ENCODE data around the gene HDAC9. TPM values are rescaled to one million over a fixed set of nuclear protein-coding genes. Genes with fewer than 3 reads are reported as not detected.

The HDAC9 gene
- polyA plus RNA-seq, 1 donor = 18.6 TPM

DNA sequence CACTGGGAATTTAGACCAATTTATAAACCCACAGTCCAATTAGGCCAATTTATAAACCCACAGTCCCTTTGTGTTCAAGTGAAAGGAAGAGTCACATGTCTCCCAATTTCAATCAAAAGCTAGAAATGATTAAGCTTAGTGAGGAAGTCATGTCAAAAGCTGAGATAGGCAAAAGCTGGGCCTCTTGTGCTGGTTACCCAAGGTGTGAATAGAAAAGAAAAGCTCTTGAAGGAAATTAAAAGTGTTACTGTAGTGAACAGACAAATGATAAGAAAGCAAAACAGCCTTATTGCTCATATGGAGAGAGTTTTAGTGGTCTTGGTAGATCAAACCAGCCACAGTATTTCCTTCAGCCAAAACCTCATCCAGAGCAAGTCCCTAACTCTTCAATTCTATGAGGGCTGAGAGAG is 245.0 kb downstream of the HDAC9 start:
- no peak for DNase-seq

GRCh38 chr7:18753972-18754610 is 258.5 kb downstream of the HDAC9 start:
- DNase-seq = no peak

- DNase-seq = no peak
These were observed 259.2 kb downstream of the HDAC9 start for GRCh38 chr7:18754766-18755165.

DNA sequence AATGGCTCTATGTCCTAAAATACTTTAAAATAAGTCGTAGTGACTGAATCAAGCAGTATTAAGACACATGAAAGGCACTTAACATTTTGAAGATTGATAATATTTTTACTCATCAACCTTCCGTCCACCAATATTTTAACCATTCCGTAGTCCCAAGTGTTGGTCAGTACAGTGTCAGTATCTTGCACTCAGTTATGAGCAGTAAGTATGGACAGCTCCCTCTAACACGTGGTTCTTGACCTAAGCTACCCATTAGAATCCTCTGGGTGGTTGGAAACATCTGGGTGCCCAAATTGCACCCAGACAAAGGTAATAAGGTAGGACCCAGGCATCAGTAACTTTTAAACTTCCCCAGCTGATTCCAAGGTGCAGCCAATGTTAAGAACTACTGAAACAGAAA is 260.2 kb downstream of the HDAC9 start:
- no peak for DNase-seq

DNA sequence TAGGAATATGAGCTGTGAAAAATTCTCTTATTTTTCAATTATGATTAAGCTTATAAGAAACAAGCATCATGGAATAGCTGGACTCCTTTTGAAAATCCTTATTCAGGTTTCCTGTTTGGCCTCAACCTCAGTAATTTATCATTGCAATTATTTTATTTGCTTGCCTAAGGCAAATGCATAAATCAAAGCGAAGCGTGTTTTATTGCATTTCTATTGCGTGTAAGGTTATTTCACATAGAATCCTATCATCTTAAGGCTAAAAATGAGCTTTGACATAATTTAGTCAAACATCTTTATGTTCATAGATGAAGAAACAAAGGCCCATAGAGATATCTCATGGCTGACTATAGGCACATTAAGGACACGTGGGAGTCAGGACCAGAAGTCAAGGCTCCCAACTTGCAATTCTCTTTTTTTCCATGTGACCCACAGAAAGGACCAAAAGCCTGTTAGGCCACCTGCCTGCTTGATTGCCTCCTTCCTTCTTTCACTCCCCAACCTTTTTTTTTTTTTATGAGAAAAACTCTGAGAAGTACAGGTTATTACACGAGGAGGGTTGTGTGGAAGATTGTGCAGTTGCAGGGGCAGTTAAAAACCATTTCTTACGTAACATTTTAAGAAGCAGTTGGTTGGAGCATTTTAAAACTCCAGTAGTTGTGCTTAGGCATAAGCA is 261.0 kb downstream of the HDAC9 start:
- no peak for DNase-seq

GRCh38 chr7:18760046-18760445 is 264.5 kb downstream of the HDAC9 start:
- DNase-seq = no peak

GRCh38 chr7:18760631-18761445 is 265.3 kb downstream of the HDAC9 start:
- no peak for DNase-seq

GRCh38 chr7:18762189-18762588 is 266.6 kb downstream of the HDAC9 start:
- DNase-seq = no peak

DNA sequence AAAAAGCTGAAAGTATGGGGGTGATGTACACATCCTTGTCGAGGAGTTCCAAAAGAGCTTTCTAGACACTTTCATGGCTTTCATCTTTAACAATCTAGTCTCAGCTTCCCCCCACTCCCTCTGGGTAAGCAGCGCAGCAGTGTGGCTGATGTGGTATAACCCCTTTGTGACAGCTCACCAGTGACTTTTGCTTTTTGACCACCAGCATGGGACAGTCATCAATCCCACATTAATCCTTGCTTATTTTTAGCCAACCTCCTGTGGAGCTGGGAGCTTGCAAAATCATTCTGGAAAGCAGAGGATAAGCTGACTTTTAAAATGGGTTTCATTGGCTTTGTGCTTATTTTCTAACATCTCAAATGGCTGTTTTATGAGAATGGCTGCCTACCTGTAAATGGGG is 272.7 kb downstream of the HDAC9 start:
- DNase-seq = no peak

DNA sequence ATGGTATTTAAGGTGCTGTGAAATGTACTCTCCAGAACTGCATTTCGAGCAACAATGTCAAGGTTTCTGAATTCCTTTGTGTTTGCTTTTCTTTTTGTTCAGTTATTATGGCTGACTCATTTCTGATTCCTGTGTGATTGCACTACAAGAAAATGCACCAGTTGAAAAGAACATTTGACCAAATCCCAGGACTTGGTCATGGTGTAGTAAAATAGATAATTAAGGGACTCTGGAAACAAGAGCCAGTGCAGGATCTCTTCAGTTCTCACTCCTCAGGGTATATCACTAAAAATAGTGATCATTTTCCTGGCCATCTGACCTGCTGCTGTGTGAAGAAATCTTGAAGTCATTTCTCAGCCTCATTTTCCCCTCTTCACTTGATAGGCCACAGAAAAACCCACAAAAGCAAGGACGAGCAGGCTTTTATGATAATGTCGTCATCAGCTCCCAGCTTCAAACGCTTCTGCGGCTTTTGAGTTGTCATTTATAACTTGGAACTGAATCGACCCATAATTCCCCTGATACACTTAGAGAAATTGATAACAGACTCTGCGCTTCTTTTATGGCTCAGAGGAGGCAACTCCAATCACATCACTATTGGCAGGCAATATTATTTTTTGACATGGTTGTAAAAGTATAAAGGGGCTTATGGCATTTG is 274.7 kb downstream of the HDAC9 start:
- no peak for DNase-seq

DNA sequence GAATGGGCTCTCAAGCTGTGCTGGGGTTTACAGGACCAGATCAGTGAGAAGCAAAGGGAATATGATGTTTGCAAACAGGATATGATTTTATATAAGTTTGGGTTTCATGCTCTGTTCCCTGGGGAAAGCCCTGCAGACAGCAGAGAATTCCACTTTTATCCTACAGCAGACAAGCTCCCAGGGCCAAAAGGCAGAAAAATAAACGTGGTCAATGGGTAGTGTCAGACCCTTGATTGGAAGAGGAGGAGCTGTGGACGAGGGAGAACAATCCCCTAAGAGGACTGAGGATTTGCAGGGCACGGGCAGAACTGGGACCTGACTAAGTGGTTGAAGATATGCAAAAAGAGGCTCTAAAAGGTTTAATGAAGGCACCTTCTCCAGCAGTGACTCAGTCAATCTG is 275.3 kb downstream of the HDAC9 start:
- no peak for DNase-seq

- no peak for DNase-seq
These were observed 276.5 kb downstream of the HDAC9 start for GRCh38 chr7:18771834-18772566.

DNA sequence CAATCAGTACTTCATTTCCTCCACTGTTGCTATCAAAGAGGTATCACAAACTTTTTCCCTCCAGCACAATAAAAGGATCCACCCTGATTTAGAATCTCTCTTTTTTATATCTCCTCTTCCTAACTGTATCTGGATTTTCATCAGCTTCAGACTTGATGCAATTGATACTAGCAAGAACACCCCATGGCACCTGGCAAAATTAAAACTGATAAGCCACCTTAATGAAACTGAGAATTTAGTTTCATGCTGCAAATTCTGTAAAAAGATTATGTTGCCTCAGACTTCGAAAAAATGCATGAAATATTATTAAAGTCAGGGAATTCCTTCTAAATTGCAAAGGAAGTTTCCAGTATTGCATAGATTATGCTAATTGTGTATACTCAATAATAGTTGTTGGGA is 277.0 kb downstream of the HDAC9 start:
- DNase-seq = no peak

DNA sequence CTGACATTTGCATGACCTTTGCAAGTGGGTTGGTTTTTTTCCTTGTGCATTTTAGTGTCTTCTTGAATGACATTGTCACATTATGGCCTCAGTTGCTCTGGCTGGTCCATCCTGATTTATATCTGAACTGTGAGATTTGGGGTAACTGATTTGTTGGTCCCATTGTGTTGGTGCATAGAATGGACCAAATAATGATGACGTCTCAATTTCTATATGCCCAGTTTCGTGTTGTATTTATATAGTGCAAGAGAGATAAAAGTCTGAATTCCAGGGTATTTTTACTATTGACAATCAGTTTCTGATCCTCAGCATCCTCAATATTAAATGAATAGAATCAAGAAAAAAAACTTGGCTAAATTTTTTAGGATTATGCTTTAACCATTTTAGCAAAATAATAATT is 281.8 kb downstream of the HDAC9 start:
- DNase-seq = no peak

DNA sequence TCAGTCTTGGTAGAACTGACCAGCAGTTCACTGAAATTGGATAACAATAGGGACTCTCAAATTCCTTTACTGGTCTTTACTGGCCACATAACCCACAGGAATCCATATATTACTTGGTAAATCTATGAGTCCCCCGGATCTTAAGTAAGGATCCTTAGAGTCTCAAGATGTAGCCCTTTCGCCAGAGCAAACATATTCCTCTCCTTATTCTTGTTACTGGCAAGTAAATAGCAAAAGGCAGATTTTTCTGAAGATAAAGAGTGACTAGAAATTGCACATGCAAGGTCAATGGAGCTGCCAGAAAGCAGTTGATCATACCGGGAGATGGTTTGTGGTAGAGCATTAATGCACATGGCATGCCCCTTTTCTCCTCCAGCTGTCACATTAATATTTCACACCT is 283.0 kb downstream of the HDAC9 start:
- DNase-seq = no peak

DNA sequence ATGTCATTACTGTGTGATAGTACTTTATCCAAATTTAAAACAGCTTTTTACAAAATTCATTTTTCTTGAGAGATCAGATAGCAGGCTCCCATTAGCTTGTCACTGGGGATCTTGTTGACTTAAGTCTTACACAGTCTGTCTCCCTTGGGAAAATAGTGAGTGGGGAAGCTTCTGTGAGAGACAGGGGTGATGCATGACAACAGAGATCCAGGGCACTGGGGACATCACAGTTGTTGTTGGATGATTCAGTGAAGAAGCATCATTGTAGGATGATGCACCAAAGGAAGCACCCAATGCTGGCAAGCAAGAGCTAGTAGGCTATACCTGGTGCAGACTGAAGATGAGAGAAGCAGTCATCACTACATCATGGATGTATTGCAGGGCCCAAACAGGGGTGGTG is 284.7 kb downstream of the HDAC9 start:
- no peak for DNase-seq

DNA sequence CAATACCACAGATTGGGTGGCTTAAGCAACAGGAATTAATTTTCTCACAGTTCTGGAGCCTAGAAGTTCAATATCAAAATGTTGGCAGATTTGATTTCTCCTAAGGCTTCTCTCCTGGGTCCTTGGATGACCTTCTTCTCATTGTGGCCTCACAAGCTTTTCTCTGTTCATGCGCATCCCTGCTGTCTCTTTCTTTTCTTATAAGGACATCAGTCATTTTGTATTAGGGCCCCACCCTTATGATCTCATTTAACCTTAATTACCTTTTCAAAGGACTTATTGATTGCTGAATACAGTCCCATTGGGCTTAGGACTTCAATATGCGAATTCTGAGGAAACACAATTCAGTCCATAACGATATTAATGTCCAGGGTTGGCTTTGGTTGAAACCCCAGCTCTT is 285.4 kb downstream of the HDAC9 start:
- DNase-seq = no peak

DNA sequence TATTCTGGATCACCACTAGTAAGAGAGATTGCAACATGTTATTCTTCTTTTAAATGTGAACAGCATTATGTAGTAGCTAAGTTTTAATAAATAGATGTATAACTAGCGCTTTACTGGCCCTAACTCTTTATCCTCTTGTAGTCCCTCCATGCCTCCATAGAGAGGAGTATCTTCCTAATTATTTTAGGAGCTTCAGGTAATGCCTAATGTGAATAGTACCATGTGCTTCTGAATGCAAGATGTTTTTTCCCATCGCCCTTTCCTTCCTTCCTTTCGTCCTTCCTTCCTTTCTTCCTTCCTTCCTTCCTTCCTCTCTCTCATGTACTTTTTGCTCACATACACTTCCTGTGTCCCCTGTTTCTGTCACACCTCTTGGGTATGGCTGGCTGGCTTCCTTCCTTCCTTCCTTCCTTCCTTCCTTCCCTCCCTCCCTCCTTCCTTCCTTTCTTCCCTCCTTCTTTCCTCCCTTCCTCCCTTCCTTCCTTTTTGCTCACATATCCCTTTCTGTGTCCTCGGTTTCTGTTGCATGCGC is 290.7 kb downstream of the HDAC9 start:
- no peak for DNase-seq

DNA sequence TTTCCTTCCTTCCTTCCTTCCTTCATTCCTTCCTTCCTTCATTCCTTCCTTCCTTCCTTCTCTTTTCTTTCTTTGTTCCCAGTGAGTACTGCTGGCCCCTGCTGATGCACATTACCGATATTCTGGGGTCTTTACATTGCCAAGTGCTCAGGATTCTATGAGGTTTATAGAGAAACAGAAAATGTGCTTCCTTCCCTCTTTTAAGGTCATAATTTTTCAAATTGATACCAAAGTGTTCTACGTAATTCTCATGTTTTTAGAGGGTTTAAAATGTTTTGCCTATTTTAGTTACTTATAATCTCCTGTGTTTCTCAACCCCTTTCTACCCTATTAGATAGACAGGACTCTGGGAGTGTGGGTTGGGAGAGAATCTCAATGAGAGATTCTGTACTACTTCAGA is 291.2 kb downstream of the HDAC9 start:
- DNase-seq = no peak

- DNase-seq = no peak
These were observed 292.5 kb downstream of the HDAC9 start for GRCh38 chr7:18788026-18788425.

DNA sequence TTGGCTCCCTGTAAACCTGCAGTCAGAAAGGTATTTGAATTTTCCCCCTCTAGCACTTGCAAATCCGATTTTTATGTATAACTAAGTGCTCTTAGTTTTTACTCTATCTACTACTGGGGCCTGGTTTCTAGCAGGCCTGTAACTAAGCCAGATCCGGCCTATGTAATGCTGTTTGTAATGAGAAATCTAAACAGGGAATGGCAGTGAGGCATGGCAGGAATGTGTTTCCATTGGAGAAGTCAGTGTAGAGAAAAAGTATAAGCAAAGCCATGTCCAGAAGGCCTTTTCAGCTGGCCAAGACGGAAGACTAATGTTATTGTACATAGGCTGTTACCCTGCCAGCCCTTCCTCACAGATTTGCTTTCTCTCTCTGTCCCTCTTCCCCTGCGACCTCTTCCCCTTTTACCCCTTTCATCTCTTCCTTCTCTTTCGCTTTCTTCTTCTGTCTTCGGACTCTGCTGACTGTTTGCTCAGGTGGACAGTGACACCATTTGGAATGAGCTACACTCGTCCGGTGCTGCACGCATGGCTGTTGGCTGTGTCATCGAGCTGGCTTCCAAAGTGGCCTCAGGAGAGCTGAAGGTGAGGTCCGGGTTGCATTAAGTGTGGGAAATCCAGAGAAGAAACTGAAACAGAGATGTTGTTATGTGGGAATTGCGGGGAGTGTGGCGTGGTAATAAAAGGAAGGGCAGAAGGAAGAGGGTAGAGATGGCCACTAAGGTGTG is 297.5 kb downstream of the HDAC9 start:
- DNase-seq = no peak

GRCh38 chr7:18796216-18796615 is 300.7 kb downstream of the HDAC9 start:
- no peak for DNase-seq

Data from hindlimb muscle (tissue), 1 donor.